ENCODE data around the gene GSS.

DNA sequence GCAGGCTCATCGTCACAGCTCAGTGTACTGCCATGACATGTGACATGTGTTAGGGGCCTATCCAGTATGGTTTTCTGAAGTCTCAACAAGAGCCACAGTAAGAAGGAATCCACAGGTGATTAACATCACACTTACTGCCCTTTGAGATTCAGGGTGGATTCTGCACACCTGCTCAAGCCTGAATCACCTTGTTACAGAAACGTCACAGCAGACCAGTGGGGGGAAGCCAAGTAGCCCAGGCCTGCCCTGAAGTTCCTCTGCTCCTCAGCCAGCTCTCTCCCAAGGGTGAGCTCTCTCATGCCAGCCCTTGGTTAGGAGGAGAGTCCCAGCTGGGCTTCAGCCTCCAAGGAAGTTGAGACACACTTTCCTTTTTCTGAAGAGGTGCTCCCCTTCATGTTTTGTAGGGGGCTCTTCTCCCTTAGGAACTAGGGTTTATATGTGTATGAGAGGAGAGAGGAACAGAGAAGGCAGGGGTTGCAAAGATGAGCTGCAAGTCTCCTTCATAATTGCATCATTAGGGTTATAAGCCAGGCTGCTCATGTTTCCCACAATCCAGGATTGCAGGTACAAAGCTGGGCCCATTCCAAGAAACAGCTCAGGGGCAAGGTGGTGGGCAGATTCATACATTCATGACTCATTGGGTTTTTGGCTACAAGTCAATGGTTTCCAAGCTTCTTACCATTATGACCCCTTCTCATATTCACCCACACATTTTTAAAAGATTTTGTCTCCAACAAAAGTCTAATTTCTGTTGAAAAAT lies 11.6 kb downstream of the GSS start:
- TF ChIP-seq, protein P1, sequence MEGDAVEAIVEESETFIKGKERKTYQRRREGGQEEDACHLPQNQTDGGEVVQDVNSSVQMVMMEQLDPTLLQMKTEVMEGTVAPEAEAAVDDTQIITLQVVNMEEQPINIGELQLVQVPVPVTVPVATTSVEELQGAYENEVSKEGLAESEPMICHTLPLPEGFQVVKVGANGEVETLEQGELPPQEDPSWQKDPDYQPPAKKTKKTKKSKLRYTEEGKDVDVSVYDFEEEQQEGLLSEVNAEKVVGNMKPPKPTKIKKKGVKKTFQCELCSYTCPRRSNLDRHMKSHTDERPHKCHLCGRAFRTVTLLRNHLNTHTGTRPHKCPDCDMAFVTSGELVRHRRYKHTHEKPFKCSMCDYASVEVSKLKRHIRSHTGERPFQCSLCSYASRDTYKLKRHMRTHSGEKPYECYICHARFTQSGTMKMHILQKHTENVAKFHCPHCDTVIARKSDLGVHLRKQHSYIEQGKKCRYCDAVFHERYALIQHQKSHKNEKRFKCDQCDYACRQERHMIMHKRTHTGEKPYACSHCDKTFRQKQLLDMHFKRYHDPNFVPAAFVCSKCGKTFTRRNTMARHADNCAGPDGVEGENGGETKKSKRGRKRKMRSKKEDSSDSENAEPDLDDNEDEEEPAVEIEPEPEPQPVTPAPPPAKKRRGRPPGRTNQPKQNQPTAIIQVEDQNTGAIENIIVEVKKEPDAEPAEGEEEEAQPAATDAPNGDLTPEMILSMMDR (IDR thresholded peaks at IDR 0.05), result no peak
- no peak for TF ChIP-seq POLR2A (IDR thresholded peaks at IDR 0.05)
